Measurements from ENCODE around the gene SOX2.

DNA sequence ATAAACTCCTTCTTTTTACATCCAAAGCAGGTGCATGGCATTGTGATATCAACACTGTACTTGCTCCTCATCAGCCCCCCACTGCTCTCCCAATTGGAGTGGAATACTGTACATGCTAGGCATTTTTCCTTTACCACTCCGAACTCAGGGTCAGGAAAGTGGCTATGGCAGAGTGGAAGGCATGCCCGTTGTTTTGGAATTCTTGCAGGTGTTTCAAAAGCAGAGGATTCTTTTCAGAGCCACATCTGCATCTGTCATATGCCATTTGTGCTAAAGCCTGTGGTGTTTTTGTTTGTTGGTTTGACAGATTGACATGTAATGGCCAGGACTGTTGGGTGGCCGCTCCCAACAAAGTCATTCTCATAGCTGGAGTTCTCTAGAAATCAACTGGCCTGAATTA, 41.7 kb downstream of the SOX2 start:
- TF ChIP-seq SUZ12 (IDR thresholded peaks at IDR 0.05; ENCODE audit: extremely low read depth, insufficient read depth, insufficient read length) (no peak), ZNF274 (IDR thresholded peaks at IDR 0.05; ENCODE audit: low read depth, low read length) (no peak)
